Esophagus muscularis mucosa (tissue), 4 donors: Measurements from ENCODE around the gene HOMER3. TPM values are rescaled to one million over a fixed set of nuclear protein-coding genes. Genes with fewer than 3 reads are reported as not detected.
A peak's percentile ranks its signal among the peaks of the same experiment; 100 is the strongest.

Experiments used
- DNase-seq: peaks from one replicate; pipeline ENCODE4 v3.0.0-alpha.2; 2017; ENCODE audit errors: extremely low spot score
- H3K27ac ChIP-seq, 4 donors: fragments of 200-600 bp; sonication (generic); replicated peaks in 1 of 4; 1 replicate in 3 of 4; 2 replicates in 1 of 4; pipeline ENCODE4 v1.5.1; 2016 to 2019; ENCODE audit warnings: mild to moderate bottlenecking in 1 of 4
- H3K27me3 ChIP-seq, 4 donors: fragments of 200-600 bp; sonication (generic); one replicate each; pipeline versions ENCODE4 v1.5.1 to v1.6.0; 2016 to 2019
- H3K36me3 ChIP-seq, 4 donors: fragments of 200-600 bp; sonication (generic); one replicate each; pipeline ENCODE4 v1.5.1; 2016 to 2019
- H3K4me1 ChIP-seq, 4 donors: fragments of 200-600 bp; sonication (generic); one replicate each; pipeline ENCODE4 v1.5.1; 2016 to 2019
- H3K4me3 ChIP-seq, 4 donors: fragments of 200-600 bp; sonication (generic); 1 replicate in 2 of 4; 2 replicates in 2 of 4; pipeline ENCODE4 v1.5.1; 2016 to 2019; ENCODE audit warnings: mild to moderate bottlenecking in 4 of 4, moderate library complexity in 1 of 4
- H3K9me3 ChIP-seq, 4 donors: fragments of 200-600 bp; sonication (generic); 1 replicate in 3 of 4; 2 replicates in 1 of 4; pipeline ENCODE4 v1.5.1; 2016 to 2019
- EP300 ChIP-seq: sonication (generic); formaldehyde crosslinking; IDR thresholded peaks from one replicate; pipeline ENCODE4 v1.6.1; 2017; ENCODE audit warnings: antibody characterized with exemption
- POLR2A ChIP-seq: fragments of 450-650 bp; IDR thresholded peaks from one replicate; pipeline ENCODE4 v1.6.1; 2017; ENCODE audit warnings: antibody characterized with exemption, moderate library complexity, mild to moderate bottlenecking, low read depth
- POLR2AphosphoS5 ChIP-seq, 2 donors: sonication (generic); formaldehyde crosslinking; IDR thresholded peaks; one replicate each; pipeline ENCODE4 v1.6.1; 2017; ENCODE audit warnings: antibody characterized with exemption in 2 of 2
- WGBS: methylation state at CpG from one replicate; pipeline ENCODE4 v1.1.5; 2018; 5-methylcytosine and 5-hydroxymethylcytosine counted together
- intact Hi-C: fragments of 100-400 bp; cut with DNase I; formaldehyde crosslinking; loops from one replicate; pipeline ENCODE4 v1.15.1; 2023
- total RNA-seq, 4 donors: library from RNA; depleted of rRNA; stranded (reverse); fragments of >200 nt; gene quantifications; one replicate each; pipeline versions ENCODE4 v1.1.0 to v1.2.1, GENCODE V29; 2016
- TF ChIP-seq, protein P1 (sequence below), 3 experiments: fragments of 200-600 bp in 2 of 3; fragments of 450-650 bp in 1 of 3; sonication (generic) in 2 of 3; IDR thresholded peaks; one replicate each; pipeline ENCODE4 v1.5.1; 2017 to 2019; ENCODE audit warnings: antibody characterized with exemption in 3 of 3, mild to moderate bottlenecking in 2 of 3, moderate library complexity in 1 of 3

Gene HOMER3
- total RNA-seq, 4 donors from 2014 or later: 26.7 to 47.8 (median 39.1) TPM

DNA sequence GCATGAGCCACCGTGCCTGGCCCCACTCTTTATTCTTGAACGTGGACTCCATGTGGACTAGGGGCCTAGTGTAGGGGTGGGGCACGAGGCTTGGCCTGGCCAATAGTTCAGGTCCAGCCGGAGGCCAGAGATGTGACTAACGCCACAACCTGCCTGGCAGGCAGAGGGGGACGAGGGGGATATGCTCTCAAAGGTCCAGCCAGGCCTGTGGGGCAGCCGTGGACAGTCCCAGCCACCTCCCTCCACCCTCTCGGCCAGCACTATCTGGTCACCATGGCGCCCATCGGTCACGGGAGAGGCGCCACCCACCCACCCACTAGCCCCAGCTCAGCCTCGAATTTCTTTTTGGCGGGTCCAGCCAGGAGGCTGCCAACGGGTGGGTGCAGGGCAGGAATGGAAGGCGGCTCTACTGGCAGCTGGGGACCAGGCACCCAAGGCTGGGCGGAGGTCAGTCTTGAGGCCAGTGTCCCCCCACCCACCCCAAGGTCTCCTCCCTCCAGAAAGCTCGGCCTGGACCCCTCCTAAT is 42.9 kb downstream of the HOMER3 start:
- intact Hi-C loops: no loop called here
- H3K9me3 ChIP-seq: no peaks in the 10 kb centered on the region
- peaks cover 16 to 48% (median 37%) of the 10 kb centered on the region in 4 donors for H3K36me3 ChIP-seq
- no peak for TF ChIP-seq POLR2AphosphoS5 (IDR thresholded peaks at IDR 0.05)
- no peak for TF ChIP-seq EP300
- TF ChIP-seq POLR2A: no peak
- TF ChIP-seq, protein P1, sequence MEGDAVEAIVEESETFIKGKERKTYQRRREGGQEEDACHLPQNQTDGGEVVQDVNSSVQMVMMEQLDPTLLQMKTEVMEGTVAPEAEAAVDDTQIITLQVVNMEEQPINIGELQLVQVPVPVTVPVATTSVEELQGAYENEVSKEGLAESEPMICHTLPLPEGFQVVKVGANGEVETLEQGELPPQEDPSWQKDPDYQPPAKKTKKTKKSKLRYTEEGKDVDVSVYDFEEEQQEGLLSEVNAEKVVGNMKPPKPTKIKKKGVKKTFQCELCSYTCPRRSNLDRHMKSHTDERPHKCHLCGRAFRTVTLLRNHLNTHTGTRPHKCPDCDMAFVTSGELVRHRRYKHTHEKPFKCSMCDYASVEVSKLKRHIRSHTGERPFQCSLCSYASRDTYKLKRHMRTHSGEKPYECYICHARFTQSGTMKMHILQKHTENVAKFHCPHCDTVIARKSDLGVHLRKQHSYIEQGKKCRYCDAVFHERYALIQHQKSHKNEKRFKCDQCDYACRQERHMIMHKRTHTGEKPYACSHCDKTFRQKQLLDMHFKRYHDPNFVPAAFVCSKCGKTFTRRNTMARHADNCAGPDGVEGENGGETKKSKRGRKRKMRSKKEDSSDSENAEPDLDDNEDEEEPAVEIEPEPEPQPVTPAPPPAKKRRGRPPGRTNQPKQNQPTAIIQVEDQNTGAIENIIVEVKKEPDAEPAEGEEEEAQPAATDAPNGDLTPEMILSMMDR (IDR thresholded peaks at IDR 0.05): no peak
- no peak overlapping the region for H3K4me3 ChIP-seq
- no peak for DNase-seq
- WGBS: 68% methylated on average over 6 of the region's 18 CpGs
- peaks cover 0 to 41% (median 16%) of the 10 kb centered on the region in 4 donors for H3K27me3 ChIP-seq
- peaks cover 24 to 33% (median 27%) of the 10 kb centered on the region in 4 donors for H3K4me1 ChIP-seq
- no peak overlapping the region for H3K27ac ChIP-seq

DNA sequence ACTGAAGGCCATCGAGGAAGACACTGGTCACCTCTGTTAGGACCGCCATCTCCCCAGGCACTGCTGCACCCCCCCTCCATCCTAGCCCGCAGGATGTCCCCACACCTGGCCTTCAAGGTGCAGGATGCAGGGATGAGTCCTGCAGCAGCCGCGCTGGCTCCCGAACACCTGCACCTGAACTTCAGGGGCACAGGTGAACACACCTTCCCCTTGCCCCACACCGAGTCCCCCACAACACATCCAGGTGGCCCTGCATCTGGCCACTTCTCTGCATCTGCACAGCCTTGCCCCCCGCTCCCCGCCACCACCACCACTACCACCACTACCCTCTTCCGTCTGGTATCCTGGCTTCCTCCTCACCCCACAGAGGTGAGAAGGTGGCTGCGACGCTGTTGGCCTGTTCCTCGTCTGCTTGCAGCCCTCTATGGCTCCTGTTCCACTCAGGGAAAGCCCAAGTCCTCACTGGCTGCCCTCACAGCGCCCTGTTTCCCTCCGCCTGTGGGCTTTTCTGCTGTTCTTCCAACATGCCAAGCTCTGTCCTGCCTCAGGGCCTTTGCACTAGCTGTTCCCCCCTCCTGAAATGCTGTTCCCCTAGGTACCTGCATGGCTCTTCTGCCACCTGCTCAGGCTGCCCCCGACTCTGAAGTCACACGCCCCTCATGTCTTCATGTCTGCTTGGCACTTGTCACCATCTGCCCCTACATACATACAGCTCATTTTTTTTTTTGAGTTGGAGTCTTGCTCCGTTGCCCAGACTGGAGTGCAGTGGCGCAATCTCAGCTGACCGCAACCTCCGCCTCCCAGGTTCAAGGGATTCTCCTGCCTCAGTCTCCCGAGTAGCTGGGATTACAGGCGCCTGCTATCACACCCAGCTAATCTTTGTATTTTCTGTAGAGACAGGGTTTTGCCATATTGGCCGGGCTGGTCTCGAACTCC is 43.7 kb downstream of the HOMER3 start:
- TF ChIP-seq, protein P1 (IDR thresholded peaks at IDR 0.05): no peak
- TF ChIP-seq EP300: no peak
- TF ChIP-seq POLR2AphosphoS5 (IDR thresholded peaks at IDR 0.05): no peak
- TF ChIP-seq POLR2A: no peak
- H3K4me3 ChIP-seq: no peak overlapping the region
- DNase-seq: no peak
- intact Hi-C loops: no loop called here
- H3K9me3 ChIP-seq: no peaks in the 10 kb centered on the region
- peaks cover 16 to 42% (median 32%) of the 10 kb centered on the region in 4 donors for H3K36me3 ChIP-seq
- H3K27me3 ChIP-seq: peaks cover 0 to 48% (median 16%) of the 10 kb centered on the region in 4 donors
- 95% methylated on average over 23 of the region's 25 CpGs for WGBS
- H3K4me1 ChIP-seq: peaks cover 24 to 33% (median 27%) of the 10 kb centered on the region in 4 donors
- no peak overlapping the region for H3K27ac ChIP-seq

DNA sequence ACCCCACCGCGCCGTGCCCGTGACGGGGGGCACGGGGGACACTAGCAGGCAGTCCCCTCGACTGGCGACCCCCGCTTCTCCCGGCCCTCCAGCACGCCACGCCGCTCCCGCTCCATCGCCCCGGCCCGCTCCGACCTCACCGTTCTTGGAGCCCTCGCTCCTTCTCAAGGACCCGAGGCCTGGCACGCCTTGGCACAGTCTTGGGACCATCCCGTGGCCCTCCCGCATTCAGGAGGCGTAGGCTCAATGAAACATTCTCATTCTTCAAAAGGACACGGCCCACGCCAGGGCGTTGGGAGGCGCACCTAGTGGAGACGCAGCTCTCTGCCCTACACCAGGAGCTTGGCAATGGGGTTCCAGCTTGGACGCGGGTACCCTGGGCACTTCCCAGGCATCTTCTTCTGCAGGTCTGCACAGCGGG is 44.6 kb downstream of the HOMER3 start:
- Histone ChIP-seq H3K4me3 (peak overlapping the region in 3 of 4 donors; percentile 35 to 57 (median 36)), H3K9me3 (no peaks in the 10 kb centered on the region), H3K27ac (no peak overlapping the region), H3K27me3 (peaks cover 0 to 48% (median 16%) of the 10 kb centered on the region in 4 donors), H3K4me1 (peaks cover 24 to 33% (median 27%) of the 10 kb centered on the region in 4 donors), H3K36me3 (peaks cover 16 to 34% (median 30%) of the 10 kb centered on the region in 4 donors)
- no peak for DNase-seq
- WGBS: 10% methylated on average over 8 of the region's 33 CpGs
- intact Hi-C loops: no loop called here
- no peak for TF ChIP-seq POLR2AphosphoS5 (IDR thresholded peaks at IDR 0.05)
- TF ChIP-seq POLR2A: no peak
- TF ChIP-seq, protein P1 (IDR thresholded peaks at IDR 0.05): no peak
- TF ChIP-seq EP300: no peak

DNA sequence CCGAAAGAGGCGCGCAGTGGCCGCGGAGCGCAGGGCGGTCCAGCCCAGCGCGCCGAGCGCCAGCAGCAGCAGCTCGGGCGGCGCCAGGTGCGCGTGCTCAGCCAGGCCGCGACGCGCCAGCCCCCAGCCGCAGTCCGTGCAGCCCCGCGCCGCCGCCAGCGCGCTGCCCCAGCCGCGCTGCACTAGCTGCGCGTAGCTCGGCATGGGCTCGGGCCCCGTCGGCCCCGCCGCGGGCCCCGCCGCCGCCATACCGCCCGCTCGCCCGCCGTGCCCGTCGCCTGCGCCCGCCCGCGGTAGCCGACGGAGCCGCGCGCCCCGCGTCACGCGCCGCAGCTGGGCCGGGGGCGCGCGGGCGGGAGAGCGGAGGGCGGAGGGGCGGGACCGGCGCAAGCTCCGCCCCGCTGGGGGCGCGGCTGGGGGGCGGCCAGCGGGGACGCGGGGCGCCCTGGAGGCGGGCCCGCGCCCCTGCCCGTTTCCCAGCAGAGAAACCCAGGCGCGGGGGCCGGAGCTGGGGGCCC is 45.1 kb downstream of the HOMER3 start, which contains the start of gene CERS1:
TSS of gene CERS1 (minus strand) at position 335 of the 518 bp plus-strand sequence. CDS start at position 249, 86 bp downstream.
- peak within 1 kb of the TSS in 1 of 4 donors; percentile 69 for H3K27ac ChIP-seq
- peaks cover 0 to 48% (median 16%) of the 10 kb centered on the region in 4 donors for H3K27me3 ChIP-seq
- DNase-seq: no peak
- H3K9me3 ChIP-seq: no peaks in the 10 kb centered on the region
- peak within 1 kb of the TSS; percentile 46 to 57 (median 52) for H3K4me3 ChIP-seq
- TF ChIP-seq POLR2A (no peak), EP300 (no peak)
- TF ChIP-seq, protein P1 (IDR thresholded peaks at IDR 0.05): no peak
- intact Hi-C loops: no loop called here
- WGBS: 0% methylated on average over 11 of the region's 89 CpGs
- peaks cover 16 to 28% (median 24%) of the 10 kb centered on the region in 4 donors for H3K36me3 ChIP-seq
- peaks cover 24 to 33% (median 27%) of the 10 kb centered on the region in 4 donors for H3K4me1 ChIP-seq
